Left lung (tissue), 10 donors: ENCODE measurements around the gene SAPCD2. TPM values are rescaled to one million over a fixed set of nuclear protein-coding genes. Genes with fewer than 3 reads are reported as not detected.
"Not testable (repeated sequence)": the region's sequence is repeated elsewhere in the genome, so short reads cannot be mapped to it uniquely, and the experiment has no call there.

Experiments
- ATAC-seq: fragments of 200-7000 bp; cut with Tn5 transposase; one replicate; pipeline ENCODE4 v1.9.1; 2020; ENCODE audit warnings: moderate library complexity
- DNase-seq, 4 donors: peaks; one replicate each; pipeline ENCODE4 v3.0.0-alpha.2; 2013 to 2020
- H3K27ac ChIP-seq, 2 donors: fragments of 200-600 bp; sonication (generic) in 1 of 2; one replicate each; pipeline versions ENCODE4 v1.5.0 to v1.8.0; 2020 to 2021
- H3K27me3 ChIP-seq, 2 donors: fragments of 200-600 bp; sonication (generic) in 1 of 2; one replicate each; pipeline versions ENCODE4 v1.5.0 to v1.8.0; 2020 to 2021
- H3K36me3 ChIP-seq, 2 donors: fragments of 200-600 bp; sonication (generic) in 1 of 2; one replicate each; pipeline versions ENCODE4 v1.5.0 to v1.8.0; 2020 to 2021
- H3K4me1 ChIP-seq, 2 donors: fragments of 200-600 bp; one replicate each; pipeline ENCODE4 v1.8.0; 2021
- H3K4me3 ChIP-seq, 2 donors: fragments of 200-600 bp; sonication (generic) in 1 of 2; one replicate each; pipeline versions ENCODE4 v1.5.0 to v1.8.0; 2020 to 2021; ENCODE audit warnings: mild to moderate bottlenecking in 1 of 2
- H3K9me3 ChIP-seq, 2 donors: fragments of 200-600 bp; sonication (generic) in 1 of 2; one replicate each; pipeline versions ENCODE4 v1.5.0 to v1.8.0; 2020 to 2021
- intact Hi-C, 2 donors: fragments of 100-400 bp; cut with DNase I; formaldehyde crosslinking; loops; one replicate each; pipeline versions ENCODE4 v1.11.2 to v1.14.2; 2022
- polyA plus RNA-seq, 6 donors: library from polyadenylated mRNA; unstranded; fragments of 120-200 nt; gene quantifications; one replicate each; pipeline ENCODE4 v1.2.1, GENCODE V29; 2013; ENCODE audit not compliant: insufficient read length in 6 of 6
- total RNA-seq, 2 donors: library from RNA; stranded (reverse); fragmentation: NEBNext Ultra II Directional; extraction: Animal tissue kit (Norgen Biotek cat#: 25700); gene quantifications; one replicate each; pipeline ENCODE4 v1.2.1, GENCODE V29; 2021
- TF ChIP-seq, protein P1 (sequence below), 2 donors: fragments of 200-600 bp; sonication (generic) in 1 of 2; IDR thresholded peaks; one replicate each; pipeline versions ENCODE4 v1.5.0 to v1.8.0; 2021; ENCODE audit warnings: antibody characterized with exemption in 2 of 2
- donor health status: DM: no; HTN: yes; CAD: no.
- donor health status: DM: no; HTN: no; CAD: no.

The SAPCD2 gene
- total and polyA plus RNA-seq, 8 donors: 2.7 to 15.1 (median 9.1) TPM

DNA sequence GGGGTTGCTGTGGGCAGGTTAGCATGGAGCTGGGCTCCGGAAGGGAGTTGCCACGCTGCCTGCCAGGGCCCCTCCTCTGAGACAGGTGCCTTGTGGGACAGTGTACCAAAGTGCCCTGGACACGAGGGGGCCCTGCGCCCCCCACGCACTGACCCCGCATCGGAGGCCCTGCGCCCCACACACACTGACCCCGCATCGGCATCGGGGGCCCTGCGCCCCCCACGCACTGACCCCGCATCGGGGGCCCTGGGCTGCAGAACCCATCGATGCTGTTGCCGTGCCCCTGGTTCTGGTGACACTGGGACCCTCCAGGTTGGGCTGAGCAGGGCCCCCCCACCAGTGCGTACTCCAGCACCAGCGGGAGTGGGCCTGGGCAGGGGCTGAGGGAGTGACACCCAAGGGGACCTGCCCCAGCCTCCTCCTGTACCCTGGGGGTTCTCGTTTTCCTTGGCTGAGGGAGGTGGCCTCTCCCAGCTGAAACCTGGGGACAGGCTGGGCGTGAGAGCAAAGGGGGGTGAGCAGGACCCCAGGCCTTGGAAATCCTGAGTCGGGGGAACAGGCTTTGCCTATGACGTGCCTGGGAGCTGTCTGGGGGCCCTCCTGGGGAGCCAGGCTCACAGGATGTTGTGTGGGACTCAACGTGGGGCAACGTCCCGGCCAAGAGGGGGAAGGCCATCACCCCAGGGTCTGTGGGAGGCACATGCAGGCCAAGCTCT lies 6.9 kb downstream of the SAPCD2 start:
- no peak for ATAC-seq
- no peak for DNase-seq
- no peak overlapping the region for H3K4me3 ChIP-seq
- intact Hi-C loops: loop anchor here in 1 of 2 donors (10.0 kb wide), 1 partner anchor 279 kb away; no protein-coding TSS in a partner anchor
- H3K9me3 ChIP-seq: no peaks in the 10 kb centered on the region
- H3K4me1 ChIP-seq: peaks cover 0 to 7% of the 10 kb centered on the region in 2 donors
- H3K36me3 ChIP-seq: no peaks in the 10 kb centered on the region
- TF ChIP-seq, protein P1, sequence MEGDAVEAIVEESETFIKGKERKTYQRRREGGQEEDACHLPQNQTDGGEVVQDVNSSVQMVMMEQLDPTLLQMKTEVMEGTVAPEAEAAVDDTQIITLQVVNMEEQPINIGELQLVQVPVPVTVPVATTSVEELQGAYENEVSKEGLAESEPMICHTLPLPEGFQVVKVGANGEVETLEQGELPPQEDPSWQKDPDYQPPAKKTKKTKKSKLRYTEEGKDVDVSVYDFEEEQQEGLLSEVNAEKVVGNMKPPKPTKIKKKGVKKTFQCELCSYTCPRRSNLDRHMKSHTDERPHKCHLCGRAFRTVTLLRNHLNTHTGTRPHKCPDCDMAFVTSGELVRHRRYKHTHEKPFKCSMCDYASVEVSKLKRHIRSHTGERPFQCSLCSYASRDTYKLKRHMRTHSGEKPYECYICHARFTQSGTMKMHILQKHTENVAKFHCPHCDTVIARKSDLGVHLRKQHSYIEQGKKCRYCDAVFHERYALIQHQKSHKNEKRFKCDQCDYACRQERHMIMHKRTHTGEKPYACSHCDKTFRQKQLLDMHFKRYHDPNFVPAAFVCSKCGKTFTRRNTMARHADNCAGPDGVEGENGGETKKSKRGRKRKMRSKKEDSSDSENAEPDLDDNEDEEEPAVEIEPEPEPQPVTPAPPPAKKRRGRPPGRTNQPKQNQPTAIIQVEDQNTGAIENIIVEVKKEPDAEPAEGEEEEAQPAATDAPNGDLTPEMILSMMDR (IDR thresholded peaks at IDR 0.05): no peak
- H3K27me3 ChIP-seq: peaks cover 0 to 3% of the 10 kb centered on the region in 2 donors
- no peak overlapping the region for H3K27ac ChIP-seq

- not testable (repeated sequence) for H3K9me3 ChIP-seq, H3K27ac ChIP-seq, DNase-seq, H3K27me3 ChIP-seq, H3K4me3 ChIP-seq, H3K36me3 ChIP-seq, H3K4me1 ChIP-seq, ATAC-seq
- intact Hi-C loops: loop anchor here in 1 of 2 donors (10.0 kb wide), 1 partner anchor 278 kb away; no protein-coding TSS in a partner anchor
Measured at GRCh38 chr9:137062798-137063197, 7.6 kb downstream of the SAPCD2 start.

DNA sequence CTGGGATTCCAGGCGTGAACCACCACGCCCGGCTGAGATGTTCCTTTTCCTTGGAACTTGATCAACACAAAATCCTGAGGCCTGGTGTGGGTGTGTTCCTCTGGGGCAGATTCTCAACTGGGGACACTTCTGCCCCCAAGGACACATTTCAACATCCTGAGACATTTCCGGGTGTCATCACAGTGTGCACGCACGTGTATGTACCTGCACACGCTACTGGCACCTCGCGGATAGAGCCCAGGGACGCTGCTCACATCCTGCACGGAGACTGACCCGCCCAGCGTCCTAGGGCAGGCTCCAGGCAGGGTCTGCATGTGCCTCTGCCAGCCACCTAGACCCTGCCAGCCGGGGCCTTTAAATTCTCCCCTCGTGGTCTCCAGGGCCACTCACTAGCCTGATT lies 8.0 kb downstream of the SAPCD2 start:
- Histone ChIP-seq H3K27ac (no peak overlapping the region), H3K4me3 (no peak overlapping the region), H3K9me3 (no peaks in the 10 kb centered on the region), H3K27me3 (no peaks in the 10 kb centered on the region), H3K4me1 (peaks cover 0 to 7% of the 10 kb centered on the region in 2 donors), H3K36me3 (no peaks in the 10 kb centered on the region)
- TF ChIP-seq, protein P1 (IDR thresholded peaks at IDR 0.05): no peak
- ATAC-seq (no peak), DNase-seq (no peak)
- intact Hi-C loops: loop anchor here in 1 of 2 donors (10.0 kb wide), 1 partner anchor 278 kb away; no protein-coding TSS in a partner anchor

DNA sequence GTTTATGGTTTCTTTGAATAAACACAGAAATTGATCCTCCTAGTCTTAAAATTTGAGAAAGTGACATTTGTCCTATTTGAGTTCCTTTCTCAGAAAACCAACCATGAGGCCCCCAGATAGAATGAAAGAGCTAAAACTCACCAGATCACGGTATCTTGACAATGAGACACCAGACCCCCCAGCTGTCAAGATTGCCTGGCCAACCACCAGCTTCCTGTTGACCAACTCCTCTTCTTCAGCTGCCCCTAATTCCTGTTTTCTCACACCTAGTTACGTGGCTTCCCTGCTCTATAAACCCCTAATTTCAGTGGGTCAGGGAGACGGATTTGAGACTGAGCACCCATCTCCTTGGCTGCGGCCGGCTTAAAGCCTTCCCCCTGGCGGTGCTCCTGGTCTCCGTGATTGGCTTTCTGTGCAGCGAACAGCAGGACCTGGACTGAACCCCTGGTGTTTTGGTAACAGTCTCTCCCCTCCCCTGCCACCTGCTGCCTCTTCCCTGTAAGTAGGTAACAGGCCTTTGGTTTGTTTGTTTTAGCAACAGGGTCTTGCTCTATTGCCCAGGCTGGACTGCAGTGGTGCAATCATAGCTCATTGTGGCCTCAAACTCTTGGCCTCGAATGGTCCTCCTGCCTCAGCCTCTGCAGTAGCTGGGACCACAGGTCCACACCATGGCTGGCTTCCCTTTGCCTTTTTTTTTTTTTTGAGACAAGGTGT lies 11.7 kb downstream of the SAPCD2 start:
- TF ChIP-seq, protein P1 (IDR thresholded peaks at IDR 0.05): no peak
- no peak overlapping the region for H3K27ac ChIP-seq
- no peak for DNase-seq

DNA sequence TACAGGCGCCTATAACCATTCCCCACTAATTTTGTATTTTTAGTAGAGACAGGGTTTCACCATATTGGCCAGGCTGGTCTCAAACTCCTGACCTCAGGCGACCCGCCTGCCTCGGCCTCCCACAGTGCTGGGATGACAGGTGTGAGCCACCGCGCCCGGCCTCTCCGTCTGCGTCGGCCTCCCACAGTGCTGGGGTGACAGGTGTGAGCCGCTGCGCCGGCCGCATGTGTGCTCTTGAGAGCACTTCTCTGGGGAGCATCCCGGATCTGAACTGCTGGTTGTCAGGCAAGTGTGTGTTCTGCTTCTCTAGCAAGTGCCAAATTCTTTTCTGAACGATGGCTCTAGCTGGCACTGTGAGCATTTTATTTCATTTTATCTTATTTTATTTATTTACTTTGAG lies 12.8 kb downstream of the SAPCD2 start:
- ATAC-seq: no peak
- H3K27me3 ChIP-seq: peaks cover 13 to 34% of the 10 kb centered on the region in 2 donors
- no peaks in the 10 kb centered on the region for H3K9me3 ChIP-seq
- peaks cover 9 to 35% of the 10 kb centered on the region in 2 donors for H3K4me1 ChIP-seq
- no peaks in the 10 kb centered on the region for H3K36me3 ChIP-seq
- no peak overlapping the region for H3K27ac ChIP-seq
- intact Hi-C loops: no loop called here
- TF ChIP-seq, protein P1 (IDR thresholded peaks at IDR 0.05): no peak
- H3K4me3 ChIP-seq: no peak overlapping the region
- DNase-seq: no peak

More for the DNA sequence above, 11.7 kb downstream of the SAPCD2 start:
- no peak for ATAC-seq
- H3K4me1 ChIP-seq: peaks cover 6 to 25% of the 10 kb centered on the region in 2 donors
- no peak overlapping the region for H3K4me3 ChIP-seq
- no peaks in the 10 kb centered on the region for H3K9me3 ChIP-seq
- H3K36me3 ChIP-seq: no peaks in the 10 kb centered on the region
- intact Hi-C loops: no loop called here
- peaks cover 1 to 22% of the 10 kb centered on the region in 2 donors for H3K27me3 ChIP-seq
